GM23338 (cell line): ENCODE results near the gene APOLD1. TPM values are rescaled to one million over a fixed set of nuclear protein-coding genes. Genes with fewer than 3 reads are reported as not detected.

ENCODE experiments used
- ATAC-seq: fragments of 200-7000 bp; cut with Tn5 transposase; 3 replicates; pipeline ENCODE4 v1.9.1; 2020
- DNase-seq: peaks from one replicate; pipeline ENCODE4 v3.0.0-alpha.2; 2015; ENCODE audit warnings: low spot score
- H2AFZ ChIP-seq: fragments of 200-600 bp; sonication (generic); 2 replicates; pipeline ENCODE4 v1.8.0; 2016; ENCODE audit warnings: antibody characterized with exemption, mild to moderate bottlenecking, moderate library complexity
- H3F3A ChIP-seq: fragments of 200-600 bp; sonication (generic); replicated peaks from 2 replicates; pipeline ENCODE4 v1.8.0; 2017; ENCODE audit warnings: antibody characterized with exemption, mixed run types, low read depth
- H3K27ac ChIP-seq: fragments of 200-600 bp; sonication (generic); 2 replicates; pipeline ENCODE4 v1.6.1; 2016; ENCODE audit warnings: low read depth
- H3K27me3 ChIP-seq: fragments of 200-600 bp; sonication (generic); 2 replicates; pipeline ENCODE4 v1.8.0; 2016; ENCODE audit warnings: mild to moderate bottlenecking, mixed run types, moderate library complexity; ENCODE audit not compliant: insufficient read depth
- H3K36me3 ChIP-seq: fragments of 200-600 bp; sonication (generic); 2 replicates; pipeline ENCODE4 v1.8.0; 2016; ENCODE audit warnings: mild to moderate bottlenecking; ENCODE audit not compliant: insufficient read depth
- H3K4me1 ChIP-seq: fragments of 200-600 bp; sonication (generic); 2 replicates; pipeline ENCODE4 v1.8.0; 2016; ENCODE audit warnings: mild to moderate bottlenecking, moderate library complexity; ENCODE audit not compliant: insufficient read depth
- H3K4me2 ChIP-seq: fragments of 200-600 bp; sonication (generic); 2 replicates; pipeline ENCODE4 v1.7.1; 2017; ENCODE audit warnings: mixed run types
- H3K4me3 ChIP-seq: fragments of 200-600 bp; sonication (generic); 2 replicates; pipeline ENCODE4 v1.6.1; 2016; ENCODE audit warnings: mixed run types
- H3K79me2 ChIP-seq: fragments of 200-600 bp; sonication (generic); replicated peaks from 2 replicates; pipeline ENCODE4 v1.8.0; 2017; ENCODE audit warnings: mild to moderate bottlenecking; ENCODE audit not compliant: insufficient read depth
- H3K9me2 ChIP-seq: fragments of 200-600 bp; sonication (generic); 2 replicates; pipeline ENCODE4 v1.8.0; 2017; ENCODE audit not compliant: insufficient read depth
- H4K20me1 ChIP-seq: fragments of 200-600 bp; sonication (generic); replicated peaks from 2 replicates; pipeline ENCODE4 v1.8.0; 2017; ENCODE audit warnings: mild to moderate bottlenecking; ENCODE audit not compliant: insufficient read depth
- H3K27ac Mint-ChIP-seq: 2 replicates; pipeline ENCODE4 v1.8.0; 2020; ENCODE audit warnings: inconsistent platforms, mild to moderate bottlenecking, moderate library complexity, mixed read lengths
- H3K27me3 Mint-ChIP-seq: 3 replicates; pipeline ENCODE4 v1.8.0; 2022; ENCODE audit warnings: low read depth, mild to moderate bottlenecking, moderate library complexity, mixed read lengths, inconsistent platforms; ENCODE audit not compliant: insufficient read depth, poor library complexity
- H3K36me3 Mint-ChIP-seq: 3 replicates; pipeline ENCODE4 v1.8.0; 2021; ENCODE audit warnings: low read depth, mild to moderate bottlenecking, inconsistent platforms, moderate library complexity, mixed read lengths
- H3K4me1 Mint-ChIP-seq: 3 replicates; pipeline ENCODE4 v1.8.0; 2020; ENCODE audit warnings: mild to moderate bottlenecking, inconsistent platforms, mixed read lengths
- H3K4me3 Mint-ChIP-seq: 3 replicates; pipeline ENCODE4 v1.8.0; 2021; ENCODE audit warnings: moderate library complexity, mild to moderate bottlenecking, inconsistent platforms, mixed read lengths
- H3K9me3 Mint-ChIP-seq: 3 replicates; pipeline ENCODE4 v1.8.0; 2020; ENCODE audit warnings: moderate library complexity, mild to moderate bottlenecking, inconsistent platforms, mixed read lengths
- CTCF ChIP-seq, 2 experiments: fragments of 200-600 bp in 1 of 2; sonication (generic) in 1 of 2; conservative IDR thresholded peaks; 2 replicates each; pipeline versions ENCODE4 v1.5.1 to v1.6.1; 2016 to 2017; ENCODE audit warnings: antibody characterized with exemption in 2 of 2, low read depth in 2 of 2, mild to moderate bottlenecking in 2 of 2, moderate library complexity in 1 of 2
- ETS1 ChIP-seq: IDR thresholded peaks from 2 replicates; pipeline ENCODE4 v1.6.1; 2016; ENCODE audit warnings: antibody characterized with exemption
- EZH2 ChIP-seq: fragments of 200-600 bp; sonication (generic); IDR thresholded peaks from one replicate; pipeline ENCODE4 v1.8.0; 2017; ENCODE audit warnings: antibody characterized with exemption, mild to moderate bottlenecking, low read depth; ENCODE audit not compliant: unreplicated experiment
- JUNB ChIP-seq: IDR thresholded peaks from one replicate; pipeline ENCODE4 v1.6.1; 2016; ENCODE audit warnings: antibody characterized with exemption; ENCODE audit not compliant: unreplicated experiment
- REST ChIP-seq: IDR thresholded peaks from one replicate; pipeline ENCODE4 v1.6.1; 2018; ENCODE audit warnings: antibody characterized with exemption; ENCODE audit not compliant: unreplicated experiment
- ZNF462 ChIP-seq: fragments of 250-450 bp; sonication (Bioruptor Pico); IDR thresholded peaks from 2 replicates; pipeline ENCODE4 v1.5.0; 2020; ENCODE audit warnings: mild to moderate bottlenecking, moderate library complexity
- polyA plus RNA-seq: library from polyadenylated mRNA; unstranded; fragments of >200 nt; fragmentation: Nextera tagmentation; extraction: Ambion mirVana; gene quantifications from 2 replicates; pipeline ENCODE4 v1.2.1, GENCODE V29; 2016
- total RNA-seq: library from RNA; depleted of rRNA; stranded (reverse); fragments of >200 nt; shearing (Covaris generic); gene quantifications from 2 replicates; pipeline ENCODE4 v1.2.3, GENCODE V29; 2014

Gene APOLD1
- total and polyA plus RNA-seq, 2 experiments from 2014 or later, result 0.94 to 1.8 TPM

GRCh38 chr12:12818701-12819100, 33.2 kb downstream of the APOLD1 start (continued):
- TF ChIP-seq CTCF (conservative IDR thresholded peaks at IDR 0.05; ENCODE audit: low read depth in 2 of 2), result no peak
- TF ChIP-seq REST, result no peak

- Histone ChIP-seq H3K4me1 (peaks cover under 1% of the 10 kb centered on the region; the same call in 1 of the 2 replicates), H3K36me3 (peaks cover 40% of the 10 kb centered on the region), H3K4me3 (no peak overlapping the region), H3K4me2 (no peak overlapping the region), H3F3A (no peaks in the 10 kb centered on the region), H3K27ac (no peak overlapping the region), H4K20me1 (peaks cover 22% of the 10 kb centered on the region), H3K79me2 (peaks cover 74% of the 10 kb centered on the region), H3K27me3 (no peaks in the 10 kb centered on the region), H2AFZ (no peak overlapping the region), H3K9me2 (no peaks in the 10 kb centered on the region)
- Mint-ChIP-seq H3K4me3 (no peak overlapping the region), H3K27me3 (no peaks in the 10 kb centered on the region), H3K27ac (no peak overlapping the region), H3K9me3 (no peaks in the 10 kb centered on the region), H3K36me3 (peaks cover 55% of the 10 kb centered on the region), H3K4me1 (no peaks in the 10 kb centered on the region; the same call in 2 of the 3 replicates)
- ATAC-seq (no peak), DNase-seq (no peak)
- TF ChIP-seq JUNB, result no peak
- no peak for TF ChIP-seq ZNF462 (CRISPR knock-in tag)
- no peak for TF ChIP-seq ETS1
- no peak for TF ChIP-seq EZH2
- TF ChIP-seq CTCF (conservative IDR thresholded peaks at IDR 0.05; ENCODE audit: low read depth in 2 of 2), result no peak
These were observed 33.8 kb downstream of the APOLD1 start for GRCh38 chr12:12819221-12819620.
